Measurements from ENCODE around the gene SCNN1G.

DNA sequence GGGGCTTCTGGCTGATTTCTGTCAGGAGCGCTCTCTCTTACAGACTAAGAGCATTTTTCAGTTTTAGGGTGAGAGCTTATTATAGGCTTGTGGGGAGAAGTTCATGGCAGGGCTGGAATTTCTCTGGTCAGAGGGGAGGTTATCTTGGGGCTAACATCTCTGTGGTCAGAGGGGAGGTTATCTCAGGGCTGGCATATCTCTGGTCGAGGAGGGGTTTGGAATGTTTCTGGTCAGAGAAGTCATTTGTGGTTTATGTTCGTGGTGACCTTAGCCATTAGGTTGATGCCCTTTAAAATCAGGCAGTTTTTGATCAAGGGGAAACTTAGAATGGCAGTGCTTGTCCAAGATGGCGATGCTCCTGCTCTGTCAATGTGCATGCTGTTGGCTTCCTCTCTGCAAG, 22.5 kb upstream of the SCNN1G start:
- TF ChIP-seq JUN (IDR thresholded peaks at IDR 0.05) (no peak), EP300 (IDR thresholded peaks at IDR 0.05) (no peak), ZFP36 (IDR thresholded peaks at IDR 0.05; ENCODE audit: borderline replicate concordance, partially characterized antibody) (no peak), ESRRA (IDR thresholded peaks at IDR 0.05; ENCODE audit: borderline replicate concordance, low read length) (no peak), RAD21 (conservative IDR thresholded peaks at IDR 0.05 in 1 of 2, IDR thresholded peaks at IDR 0.05 in 1 of 2) (no peak), CBX8 (IDR thresholded peaks at IDR 0.05) (no peak), JUNB (IDR thresholded peaks at IDR 0.05) (no peak)
- TF ChIP-seq, protein P1, sequence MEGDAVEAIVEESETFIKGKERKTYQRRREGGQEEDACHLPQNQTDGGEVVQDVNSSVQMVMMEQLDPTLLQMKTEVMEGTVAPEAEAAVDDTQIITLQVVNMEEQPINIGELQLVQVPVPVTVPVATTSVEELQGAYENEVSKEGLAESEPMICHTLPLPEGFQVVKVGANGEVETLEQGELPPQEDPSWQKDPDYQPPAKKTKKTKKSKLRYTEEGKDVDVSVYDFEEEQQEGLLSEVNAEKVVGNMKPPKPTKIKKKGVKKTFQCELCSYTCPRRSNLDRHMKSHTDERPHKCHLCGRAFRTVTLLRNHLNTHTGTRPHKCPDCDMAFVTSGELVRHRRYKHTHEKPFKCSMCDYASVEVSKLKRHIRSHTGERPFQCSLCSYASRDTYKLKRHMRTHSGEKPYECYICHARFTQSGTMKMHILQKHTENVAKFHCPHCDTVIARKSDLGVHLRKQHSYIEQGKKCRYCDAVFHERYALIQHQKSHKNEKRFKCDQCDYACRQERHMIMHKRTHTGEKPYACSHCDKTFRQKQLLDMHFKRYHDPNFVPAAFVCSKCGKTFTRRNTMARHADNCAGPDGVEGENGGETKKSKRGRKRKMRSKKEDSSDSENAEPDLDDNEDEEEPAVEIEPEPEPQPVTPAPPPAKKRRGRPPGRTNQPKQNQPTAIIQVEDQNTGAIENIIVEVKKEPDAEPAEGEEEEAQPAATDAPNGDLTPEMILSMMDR (IDR thresholded peaks at IDR 0.05) = no peak
- TF ChIP-seq, protein P2, sequence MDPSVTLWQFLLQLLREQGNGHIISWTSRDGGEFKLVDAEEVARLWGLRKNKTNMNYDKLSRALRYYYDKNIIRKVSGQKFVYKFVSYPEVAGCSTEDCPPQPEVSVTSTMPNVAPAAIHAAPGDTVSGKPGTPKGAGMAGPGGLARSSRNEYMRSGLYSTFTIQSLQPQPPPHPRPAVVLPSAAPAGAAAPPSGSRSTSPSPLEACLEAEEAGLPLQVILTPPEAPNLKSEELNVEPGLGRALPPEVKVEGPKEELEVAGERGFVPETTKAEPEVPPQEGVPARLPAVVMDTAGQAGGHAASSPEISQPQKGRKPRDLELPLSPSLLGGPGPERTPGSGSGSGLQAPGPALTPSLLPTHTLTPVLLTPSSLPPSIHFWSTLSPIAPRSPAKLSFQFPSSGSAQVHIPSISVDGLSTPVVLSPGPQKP (IDR thresholded peaks at IDR 0.05; ENCODE audit: low read depth, low read length) = no peak
